ENCODE measurements around the gene MICAL3.

MICAL3 gene

GRCh38 chr22:17781319-17782031 is 242.9 kb downstream of the MICAL3 start:
- H3K4me3 ChIP-seq (ENCODE audit: low read length), result no peak overlapping the region
- TF ChIP-seq, protein P1, sequence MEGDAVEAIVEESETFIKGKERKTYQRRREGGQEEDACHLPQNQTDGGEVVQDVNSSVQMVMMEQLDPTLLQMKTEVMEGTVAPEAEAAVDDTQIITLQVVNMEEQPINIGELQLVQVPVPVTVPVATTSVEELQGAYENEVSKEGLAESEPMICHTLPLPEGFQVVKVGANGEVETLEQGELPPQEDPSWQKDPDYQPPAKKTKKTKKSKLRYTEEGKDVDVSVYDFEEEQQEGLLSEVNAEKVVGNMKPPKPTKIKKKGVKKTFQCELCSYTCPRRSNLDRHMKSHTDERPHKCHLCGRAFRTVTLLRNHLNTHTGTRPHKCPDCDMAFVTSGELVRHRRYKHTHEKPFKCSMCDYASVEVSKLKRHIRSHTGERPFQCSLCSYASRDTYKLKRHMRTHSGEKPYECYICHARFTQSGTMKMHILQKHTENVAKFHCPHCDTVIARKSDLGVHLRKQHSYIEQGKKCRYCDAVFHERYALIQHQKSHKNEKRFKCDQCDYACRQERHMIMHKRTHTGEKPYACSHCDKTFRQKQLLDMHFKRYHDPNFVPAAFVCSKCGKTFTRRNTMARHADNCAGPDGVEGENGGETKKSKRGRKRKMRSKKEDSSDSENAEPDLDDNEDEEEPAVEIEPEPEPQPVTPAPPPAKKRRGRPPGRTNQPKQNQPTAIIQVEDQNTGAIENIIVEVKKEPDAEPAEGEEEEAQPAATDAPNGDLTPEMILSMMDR (conservative IDR thresholded peaks at IDR 0.05; ENCODE audit: low read length), result no peak
- peak; percentile 82 for DNase-seq (ENCODE audit: low read depth)

DNA sequence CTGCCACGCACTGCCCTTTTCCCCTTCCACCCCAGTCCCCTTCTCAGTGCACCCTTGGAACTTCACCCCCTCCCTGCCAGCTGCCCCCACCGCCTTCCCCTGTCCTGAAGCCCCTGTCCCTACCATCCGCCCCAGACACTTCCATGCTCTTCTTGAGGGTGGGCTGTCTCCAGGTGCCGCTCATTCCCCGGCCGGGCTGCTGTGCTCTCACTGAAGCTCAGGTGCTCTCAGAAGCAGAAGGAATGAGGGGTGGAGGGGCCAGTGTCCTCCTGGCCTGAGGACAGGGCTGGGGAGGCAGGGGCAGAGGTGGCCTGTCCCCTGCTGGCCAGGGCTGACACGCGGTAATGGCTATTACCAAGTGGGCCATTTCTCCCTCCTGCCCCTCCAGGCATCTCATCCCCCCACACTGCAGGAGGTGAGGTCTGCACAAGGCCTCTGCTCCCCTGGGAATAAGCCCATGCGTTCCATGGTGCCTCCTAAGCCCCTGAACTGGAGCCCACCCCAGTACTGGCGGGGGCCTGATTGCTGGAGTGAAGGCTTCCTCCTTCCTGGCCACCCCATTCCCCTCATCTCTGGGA is 243.5 kb downstream of the MICAL3 start:
- TF ChIP-seq, protein P1 (conservative IDR thresholded peaks at IDR 0.05; ENCODE audit: low read length), result no peak
- DNase-seq (ENCODE audit: low read depth), result no peak
- H3K4me3 ChIP-seq (ENCODE audit: low read length), result no peak overlapping the region

DNA sequence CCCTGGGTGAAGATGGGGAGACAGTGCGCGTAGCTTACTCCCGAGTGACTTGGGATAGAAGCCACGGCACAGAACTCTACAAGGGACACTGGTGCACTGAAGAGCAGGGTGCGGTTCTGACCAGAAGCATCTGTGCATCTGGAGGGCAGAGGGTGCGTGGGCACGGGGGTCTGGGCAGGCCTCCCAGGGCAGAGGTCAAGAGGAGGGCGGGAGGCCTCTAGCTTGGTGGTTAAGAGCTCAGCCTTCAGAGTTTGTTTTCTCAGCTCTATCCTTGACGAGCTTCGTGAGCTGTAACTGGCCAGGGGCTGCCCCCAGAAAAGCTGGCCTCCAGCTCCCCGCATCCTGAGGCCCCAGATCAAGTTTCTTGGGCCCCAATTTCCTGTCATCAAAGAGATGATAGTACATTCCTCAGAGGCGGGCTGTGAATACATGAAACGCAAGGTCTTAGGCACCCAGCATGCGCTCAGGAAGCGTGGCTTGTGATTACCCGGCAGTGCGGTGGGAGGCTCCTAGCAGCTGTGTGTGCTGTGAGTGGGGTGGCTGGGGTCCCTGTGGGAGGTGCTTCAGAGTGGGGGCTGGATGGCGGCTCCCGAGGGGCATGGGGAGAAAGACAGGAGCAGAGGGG is 244.1 kb downstream of the MICAL3 start:
- TF ChIP-seq, protein P1 (conservative IDR thresholded peaks at IDR 0.05; ENCODE audit: low read length), result no peak
- H3K4me3 ChIP-seq (ENCODE audit: low read length), result no peak overlapping the region

DNA sequence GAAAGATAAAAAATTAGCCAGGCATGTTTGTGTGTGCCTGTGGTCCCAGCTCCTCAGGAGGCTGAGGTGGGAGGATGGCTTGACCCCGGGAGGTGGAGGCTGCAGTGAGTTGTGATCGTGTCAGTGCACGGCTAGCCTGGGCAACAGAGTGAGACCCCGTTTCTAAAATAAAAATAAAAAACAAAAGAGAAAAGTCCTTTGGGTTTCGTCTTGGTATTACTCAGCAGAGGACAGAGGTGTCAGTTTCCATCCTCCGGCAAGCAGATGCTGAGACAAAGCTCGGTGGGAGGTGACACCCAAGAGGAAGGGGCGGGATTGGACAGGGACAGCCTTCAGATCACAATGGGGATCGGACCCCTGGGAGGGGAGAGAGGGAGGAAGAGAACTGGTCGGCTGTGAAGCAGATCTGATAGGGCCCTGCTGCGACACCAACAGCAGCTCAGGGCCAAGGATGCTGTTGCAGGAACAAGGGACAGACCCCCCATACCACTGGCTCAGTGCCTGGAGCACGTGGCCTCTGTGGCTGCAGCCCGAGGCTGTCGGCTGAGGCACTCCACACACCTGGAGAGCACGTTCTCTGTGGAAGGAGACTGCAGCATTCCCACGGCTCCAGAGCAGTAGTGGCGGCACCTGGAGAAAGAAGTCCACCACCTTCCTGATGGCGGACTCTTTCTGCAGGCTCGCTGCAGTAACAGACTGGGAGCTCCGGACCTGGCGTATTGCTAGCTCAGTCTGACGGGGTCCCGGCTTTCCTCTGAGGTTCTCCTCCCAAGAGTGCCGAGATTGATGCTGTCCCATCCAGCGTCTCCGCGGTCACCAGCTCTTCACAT is 244.9 kb downstream of the MICAL3 start:
- TF ChIP-seq, protein P1 (conservative IDR thresholded peaks at IDR 0.05; ENCODE audit: low read length), result no peak
- DNase-seq (ENCODE audit: low read depth), result no peak
- no peak overlapping the region for H3K4me3 ChIP-seq (ENCODE audit: low read length)

More for the DNA sequence above, 244.1 kb downstream of the MICAL3 start:
- no peak for DNase-seq (ENCODE audit: low read depth)

GRCh38 chr22:17778412-17778976 is 245.9 kb downstream of the MICAL3 start:
- TF ChIP-seq, protein P1 (conservative IDR thresholded peaks at IDR 0.05; ENCODE audit: low read length), result no peak
- H3K4me3 ChIP-seq (ENCODE audit: low read length), result no peak overlapping the region

DNA sequence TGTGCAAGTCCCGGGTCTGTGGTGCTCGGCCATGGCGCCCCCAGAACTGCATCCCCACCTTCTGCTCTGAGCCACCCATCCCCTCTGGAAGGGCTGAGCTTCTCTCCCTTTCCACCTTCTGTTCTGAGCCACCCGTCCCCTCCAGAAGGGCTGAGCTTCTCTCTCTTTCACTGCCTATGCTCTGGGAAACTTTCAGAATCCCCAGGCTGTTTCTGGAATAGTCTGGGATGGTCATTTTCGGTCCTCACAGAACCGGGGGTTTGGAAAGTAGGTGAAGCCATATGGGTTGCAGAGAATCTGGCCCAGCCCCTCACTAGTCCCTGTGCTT is 246.7 kb downstream of the MICAL3 start:
- DNase-seq (ENCODE audit: low read depth), result no peak
- TF ChIP-seq, protein P1 (conservative IDR thresholded peaks at IDR 0.05; ENCODE audit: low read length), result no peak
- no peak overlapping the region for H3K4me3 ChIP-seq (ENCODE audit: low read length)

More at GRCh38 chr22:17778412-17778976, 245.9 kb downstream of the MICAL3 start:
- no peak for DNase-seq (ENCODE audit: low read depth)
